Body of pancreas (tissue), 4 donors: ENCODE results near the gene CCDC85A. TPM values are rescaled to one million over a fixed set of nuclear protein-coding genes. Genes with fewer than 3 reads are reported as not detected.

Experiments
- ATAC-seq: fragments of 150-250 bp; one replicate; pipeline ENCODE4 v1.9.1; 2016
- DNase-seq, 4 donors: peaks; one replicate each; pipeline ENCODE4 v3.0.0-alpha.2; 2019
- H3K27ac ChIP-seq, 4 donors: fragments of 200-600 bp; sonication (generic); 1 replicate in 3 of 4; 2 replicates in 1 of 4; pipeline versions ENCODE4 v1.5.1 to v1.6.1; 2016 to 2019; ENCODE audit warnings: mild to moderate bottlenecking in 1 of 4, mixed read lengths in 1 of 4, moderate library complexity in 1 of 4
- H3K27me3 ChIP-seq, 2 donors: fragments of 200-600 bp; sonication (generic); one replicate each; pipeline ENCODE4 v1.6.0; 2016; ENCODE audit warnings: mild to moderate bottlenecking in 1 of 2
- H3K36me3 ChIP-seq, 2 donors: fragments of 200-600 bp; sonication (generic); replicated peaks in 1 of 2; 2 replicates each; pipeline ENCODE4 v1.5.1; 2016; ENCODE audit warnings: low read depth in 2 of 2; ENCODE audit not compliant: insufficient read depth in 1 of 2
- H3K4me1 ChIP-seq: fragments of 200-600 bp; sonication (generic); one replicate; pipeline ENCODE4 v1.6.0; 2016
- H3K4me3 ChIP-seq, 2 donors: fragments of 200-600 bp; sonication (generic); 1 replicate in 1 of 2; 2 replicates in 1 of 2; pipeline ENCODE4 v1.5.1; 2016 to 2019
- H3K9me3 ChIP-seq, 3 donors: fragments of 200-600 bp; sonication (generic); 1 replicate in 2 of 3; 2 replicates in 1 of 3; pipeline ENCODE4 v1.5.1; 2016
- POLR2A ChIP-seq, 3 donors: fragments of 450-650 bp; IDR thresholded peaks; one replicate each; pipeline ENCODE4 v1.6.1; 2016; ENCODE audit warnings: antibody characterized with exemption in 3 of 3, mild to moderate bottlenecking in 2 of 3
- WGBS, 2 donors: methylation state at CpG; one replicate each; pipeline ENCODE4 v1.1.5; 2017; 5-methylcytosine and 5-hydroxymethylcytosine counted together
- intact Hi-C: fragments of 100-400 bp; cut with DNase I; formaldehyde crosslinking; loops from one replicate; pipeline ENCODE4 v1.15.1; 2023
- total RNA-seq, 2 donors: library from RNA; depleted of rRNA; stranded (reverse); fragments of >200 nt; gene quantifications; one replicate each; pipeline ENCODE4 v1.1.0, GENCODE V29; 2016
- TF ChIP-seq, protein P1 (sequence below), 7 experiments: fragments of 450-650 bp in 4 of 7; fragments of 200-600 bp in 3 of 7; sonication (generic) in 3 of 7; IDR thresholded peaks; one replicate each; pipeline ENCODE4 v1.5.1; 2016 to 2019; ENCODE audit warnings: antibody characterized with exemption in 7 of 7

CCDC85A gene
- total RNA-seq, 2 donors from 2014 or later = 2.3 to 2.6 TPM

DNA sequence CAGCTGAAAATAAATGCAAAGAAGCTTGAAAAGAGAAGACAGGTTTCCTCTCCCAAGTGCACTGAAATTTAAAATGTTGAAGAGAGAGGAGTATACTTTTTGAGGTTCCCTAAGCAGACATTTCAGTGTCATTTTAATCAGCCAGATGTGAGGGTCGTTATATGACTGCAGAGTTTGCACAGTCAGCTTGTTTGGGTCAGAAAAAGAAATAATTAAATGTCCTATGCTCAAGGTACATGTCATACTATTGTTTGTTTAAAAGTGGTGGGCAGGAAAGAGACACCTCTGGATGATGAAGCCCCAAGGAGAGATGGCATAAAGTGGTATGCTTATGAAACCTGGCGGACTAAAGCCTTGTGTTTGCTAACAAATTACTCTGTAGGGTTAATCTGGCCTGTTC lies 55.2 kb downstream of the CCDC85A start:
- TF ChIP-seq, protein P1, sequence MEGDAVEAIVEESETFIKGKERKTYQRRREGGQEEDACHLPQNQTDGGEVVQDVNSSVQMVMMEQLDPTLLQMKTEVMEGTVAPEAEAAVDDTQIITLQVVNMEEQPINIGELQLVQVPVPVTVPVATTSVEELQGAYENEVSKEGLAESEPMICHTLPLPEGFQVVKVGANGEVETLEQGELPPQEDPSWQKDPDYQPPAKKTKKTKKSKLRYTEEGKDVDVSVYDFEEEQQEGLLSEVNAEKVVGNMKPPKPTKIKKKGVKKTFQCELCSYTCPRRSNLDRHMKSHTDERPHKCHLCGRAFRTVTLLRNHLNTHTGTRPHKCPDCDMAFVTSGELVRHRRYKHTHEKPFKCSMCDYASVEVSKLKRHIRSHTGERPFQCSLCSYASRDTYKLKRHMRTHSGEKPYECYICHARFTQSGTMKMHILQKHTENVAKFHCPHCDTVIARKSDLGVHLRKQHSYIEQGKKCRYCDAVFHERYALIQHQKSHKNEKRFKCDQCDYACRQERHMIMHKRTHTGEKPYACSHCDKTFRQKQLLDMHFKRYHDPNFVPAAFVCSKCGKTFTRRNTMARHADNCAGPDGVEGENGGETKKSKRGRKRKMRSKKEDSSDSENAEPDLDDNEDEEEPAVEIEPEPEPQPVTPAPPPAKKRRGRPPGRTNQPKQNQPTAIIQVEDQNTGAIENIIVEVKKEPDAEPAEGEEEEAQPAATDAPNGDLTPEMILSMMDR (IDR thresholded peaks at IDR 0.05) = no peak
- no peak for TF ChIP-seq POLR2A (IDR thresholded peaks at IDR 0.05)
- H3K27me3 ChIP-seq = no peaks in the 10 kb centered on the region
- H3K9me3 ChIP-seq = no peaks in the 10 kb centered on the region
- intact Hi-C loops = no loop called here
- no peak overlapping the region for H3K4me3 ChIP-seq
- no peaks in the 10 kb centered on the region for H3K36me3 ChIP-seq
- H3K4me1 ChIP-seq = no peaks in the 10 kb centered on the region
- H3K27ac ChIP-seq = no peak overlapping the region
- 47 to 66% methylated on average over 2 of the region's 2 CpGs for WGBS, 2 donors
- DNase-seq (no peak), ATAC-seq (no peak)

DNA sequence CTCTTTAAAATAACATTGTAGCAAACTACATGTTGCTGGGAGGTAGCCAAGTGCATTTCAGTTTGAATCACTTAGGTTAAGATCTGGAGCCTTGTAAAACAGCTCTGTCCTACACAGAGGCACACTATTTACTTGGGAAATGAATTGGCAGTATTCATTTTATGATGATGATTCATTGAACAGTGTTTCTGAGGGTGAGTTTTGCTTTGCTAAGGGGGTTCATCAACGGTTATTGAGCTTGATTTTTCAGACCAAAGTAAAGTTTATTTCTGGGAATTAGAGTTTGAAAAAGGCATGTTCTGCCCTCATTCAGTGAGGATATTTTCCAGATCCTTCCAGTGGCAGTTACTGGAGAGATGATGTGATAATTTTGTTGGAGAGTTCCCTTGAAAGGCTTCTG lies 55.6 kb downstream of the CCDC85A start:
- H3K27me3 ChIP-seq = no peaks in the 10 kb centered on the region
- no peak overlapping the region for H3K4me3 ChIP-seq
- no peaks in the 10 kb centered on the region for H3K36me3 ChIP-seq
- DNase-seq (no peak), ATAC-seq (no peak)
- no peaks in the 10 kb centered on the region for H3K4me1 ChIP-seq
- WGBS, 2 donors = 28 to 46% methylated on average over 1 of the region's 1 CpG
- H3K9me3 ChIP-seq = no peaks in the 10 kb centered on the region
- H3K27ac ChIP-seq = no peak overlapping the region
- no peak for TF ChIP-seq POLR2A (IDR thresholded peaks at IDR 0.05)
- TF ChIP-seq, protein P1 (IDR thresholded peaks at IDR 0.05) = no peak
- intact Hi-C loops = no loop called here

DNA sequence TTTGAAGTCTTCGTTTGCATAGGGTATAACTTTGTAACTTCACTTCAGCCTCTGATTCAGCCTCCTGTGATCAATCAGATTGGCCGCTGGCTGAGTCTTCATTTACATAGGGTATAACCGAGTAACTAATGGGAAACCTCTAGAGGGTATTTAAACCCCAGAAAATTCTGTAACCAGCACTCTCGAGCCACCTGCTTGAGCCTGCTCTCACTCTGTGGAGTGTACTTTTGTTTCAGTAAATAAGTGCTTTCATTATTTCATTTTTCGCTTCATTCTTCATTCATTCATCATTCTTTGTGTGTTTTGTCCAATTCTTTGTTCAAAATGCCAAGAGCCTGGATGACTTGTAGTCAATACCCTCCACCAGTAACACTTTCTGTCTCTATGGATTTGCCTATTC lies 56.4 kb downstream of the CCDC85A start:
- Histone ChIP-seq H3K4me3 (no peak overlapping the region), H3K27me3 (no peaks in the 10 kb centered on the region), H3K4me1 (no peaks in the 10 kb centered on the region), H3K9me3 (no peaks in the 10 kb centered on the region), H3K36me3 (no peaks in the 10 kb centered on the region), H3K27ac (no peak overlapping the region)
- ATAC-seq = no peak
- DNase-seq = no peak
- intact Hi-C loops = no loop called here
- TF ChIP-seq, protein P1 (IDR thresholded peaks at IDR 0.05) = no peak
- no peak for TF ChIP-seq POLR2A (IDR thresholded peaks at IDR 0.05)
- 74 to 75% methylated on average over 5 of the region's 5 CpGs for WGBS, 2 donors

DNA sequence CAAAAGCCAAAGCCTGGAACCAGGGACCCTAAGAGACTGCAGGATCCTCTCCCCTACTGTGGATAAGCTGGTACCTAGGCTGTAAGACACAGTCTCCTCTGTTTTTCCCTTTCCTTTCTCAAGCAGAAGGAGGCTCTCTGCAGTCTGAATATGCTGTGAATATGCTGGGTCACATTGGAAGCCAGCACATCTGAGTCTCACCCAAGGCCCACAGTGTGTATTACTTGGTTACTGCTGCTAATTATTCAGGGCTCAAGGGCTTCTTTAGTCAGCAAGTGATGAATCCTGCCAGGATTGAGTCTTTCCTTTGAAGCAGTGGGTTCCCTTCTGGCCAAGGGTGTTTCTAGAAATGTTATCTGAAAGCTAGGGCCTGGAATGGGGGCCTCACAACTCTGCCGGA lies 60.7 kb downstream of the CCDC85A start:
- ATAC-seq = no peak
- intact Hi-C loops = no loop called here
- TF ChIP-seq, protein P1 (IDR thresholded peaks at IDR 0.05) = no peak
- TF ChIP-seq POLR2A (IDR thresholded peaks at IDR 0.05) = no peak
- Histone ChIP-seq H3K27me3 (no peaks in the 10 kb centered on the region), H3K4me1 (no peaks in the 10 kb centered on the region), H3K27ac (no peak overlapping the region), H3K9me3 (no peaks in the 10 kb centered on the region), H3K36me3 (no peaks in the 10 kb centered on the region), H3K4me3 (no peak overlapping the region)
- DNase-seq = no peak
- 29% methylated on average over 1 of the region's 1 CpG; no CpG with 5 or more reads in 1 of the 2 donors for WGBS, 2 donors

DNA sequence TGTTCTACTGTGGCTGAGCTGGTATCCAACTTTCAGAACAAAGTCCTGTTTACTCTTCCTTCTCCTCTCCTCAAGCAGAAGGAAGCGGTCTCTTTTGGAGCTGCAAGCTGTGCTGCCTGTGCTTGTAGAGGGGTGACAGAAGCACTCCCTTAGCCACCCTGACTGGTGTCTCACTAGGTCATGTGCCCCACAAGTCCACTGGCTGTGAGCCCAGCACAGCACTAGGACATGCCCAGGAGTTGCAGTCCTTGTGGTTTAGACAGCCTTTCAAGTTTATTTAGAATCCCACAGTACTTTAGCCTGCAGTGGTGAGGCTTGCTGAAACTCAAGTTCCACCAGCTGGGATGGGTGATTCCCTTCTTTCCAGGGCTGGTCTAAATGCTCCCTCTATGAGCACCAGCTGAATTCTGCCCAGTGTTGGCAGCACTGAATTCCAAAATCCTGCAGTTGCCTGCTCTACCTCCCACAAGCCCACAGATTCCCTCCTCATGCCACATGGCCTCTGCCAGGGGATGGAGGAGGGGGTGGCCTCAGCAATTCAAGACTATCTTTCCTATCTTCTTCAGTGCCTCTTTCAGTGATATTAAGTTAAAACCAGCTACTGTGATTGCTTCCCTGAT lies 61.2 kb downstream of the CCDC85A start:
- 80% methylated on average over 1 of the region's 1 CpG for WGBS, 2 donors
- TF ChIP-seq, protein P1 (IDR thresholded peaks at IDR 0.05) = no peak
- TF ChIP-seq POLR2A (IDR thresholded peaks at IDR 0.05) = no peak
- no peak for DNase-seq
- Histone ChIP-seq H3K27ac (no peak overlapping the region), H3K36me3 (no peaks in the 10 kb centered on the region), H3K27me3 (no peaks in the 10 kb centered on the region), H3K4me1 (no peaks in the 10 kb centered on the region), H3K4me3 (no peak overlapping the region), H3K9me3 (no peaks in the 10 kb centered on the region)
- intact Hi-C loops = no loop called here
- no peak for ATAC-seq
